SU-DHL-6 (cell line): ENCODE measurements around the gene TENM4.

Experiments
- CTCF ChIP-seq: fragments of 200-600 bp; sonication (generic); IDR thresholded peaks from one replicate; pipeline ENCODE4 v1.5.1; 2017; ENCODE audit warnings: antibody characterized with exemption, mild to moderate bottlenecking, low read length, moderate library complexity; ENCODE audit not compliant: insufficient read depth, poor library complexity, severe bottlenecking
- EZH2phosphoT487 ChIP-seq: fragments of 200-600 bp; sonication (generic), shearing (Covaris generic); conservative IDR thresholded peaks from 2 replicates; pipeline ENCODE4 v1.6.1; 2018; ENCODE audit warnings: mild to moderate bottlenecking, antibody characterized with exemption, low read length, moderate library complexity, mixed read lengths

DNA sequence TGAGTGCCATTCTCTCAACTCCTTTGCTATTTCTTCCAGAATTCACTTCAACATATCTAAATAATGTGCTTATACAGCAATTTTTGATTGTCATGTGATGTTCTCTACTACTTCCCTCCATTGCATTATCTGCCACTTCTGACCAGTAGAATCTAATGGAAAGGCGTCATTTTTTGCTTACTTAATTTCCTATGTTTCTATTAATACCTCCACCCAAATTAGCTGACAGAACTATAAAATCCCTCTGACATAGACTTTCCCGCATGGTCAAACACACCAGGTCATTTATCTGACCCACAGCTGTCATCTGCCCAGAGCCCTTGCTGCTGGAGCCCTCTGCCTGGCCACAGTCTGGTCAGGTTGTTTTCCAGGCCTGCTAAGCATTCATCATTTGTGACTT, 607.6 kb downstream of the TENM4 start:
- no peak for TF ChIP-seq EZH2phosphoT487
- TF ChIP-seq CTCF, result no peak
